AG20443 (cell line): ENCODE data around the gene CCDC148.
A peak's percentile ranks its signal among the peaks of the same experiment; 100 is the strongest.
"Not testable (repeated sequence)": the region's sequence is repeated elsewhere in the genome, so short reads cannot be mapped to it uniquely, and the experiment has no call there.

Experiments
- DNase-seq: peaks from one replicate; pipeline ENCODE4 v3.0.0; 2012; ENCODE audit warnings: low spot score, mixed read lengths

CCDC148 gene

DNA sequence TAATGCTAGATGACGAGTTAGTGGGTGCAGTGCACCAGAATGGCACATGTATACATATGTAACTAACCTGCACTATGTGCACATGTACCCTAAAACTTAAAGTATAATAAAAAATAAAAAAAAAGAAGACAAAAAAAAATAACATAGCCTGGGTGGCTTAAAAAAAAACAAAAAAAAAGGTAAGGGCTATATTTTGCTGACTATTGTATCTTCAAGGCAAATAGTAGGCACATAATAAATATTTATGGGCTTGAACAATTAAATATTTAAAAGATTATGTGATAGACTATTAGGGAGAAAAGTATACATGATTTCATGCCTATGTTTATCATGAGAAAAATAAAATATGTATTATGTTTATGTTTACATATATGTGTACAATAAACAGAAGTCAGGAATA is 99.4 kb downstream of the CCDC148 start:
- no peak for DNase-seq

DNA sequence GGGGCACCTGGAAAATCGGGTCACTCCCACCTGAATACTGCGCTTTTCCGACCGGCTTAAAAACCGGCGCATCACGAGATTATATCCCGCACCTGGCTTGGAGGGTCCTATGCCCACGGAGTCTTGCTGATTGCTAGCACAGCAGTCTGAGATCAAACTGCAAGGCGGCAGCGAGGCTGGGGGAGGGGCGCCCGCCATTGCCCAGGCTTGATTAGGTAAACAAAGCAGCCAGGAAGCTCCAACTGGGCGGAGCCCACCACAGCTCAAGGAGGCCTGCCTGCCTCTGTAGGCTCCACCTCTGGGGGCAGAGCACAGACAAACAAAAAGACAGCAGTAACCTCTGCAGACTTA is 105.1 kb downstream of the CCDC148 start:
- DNase-seq = not testable (repeated sequence)

DNA sequence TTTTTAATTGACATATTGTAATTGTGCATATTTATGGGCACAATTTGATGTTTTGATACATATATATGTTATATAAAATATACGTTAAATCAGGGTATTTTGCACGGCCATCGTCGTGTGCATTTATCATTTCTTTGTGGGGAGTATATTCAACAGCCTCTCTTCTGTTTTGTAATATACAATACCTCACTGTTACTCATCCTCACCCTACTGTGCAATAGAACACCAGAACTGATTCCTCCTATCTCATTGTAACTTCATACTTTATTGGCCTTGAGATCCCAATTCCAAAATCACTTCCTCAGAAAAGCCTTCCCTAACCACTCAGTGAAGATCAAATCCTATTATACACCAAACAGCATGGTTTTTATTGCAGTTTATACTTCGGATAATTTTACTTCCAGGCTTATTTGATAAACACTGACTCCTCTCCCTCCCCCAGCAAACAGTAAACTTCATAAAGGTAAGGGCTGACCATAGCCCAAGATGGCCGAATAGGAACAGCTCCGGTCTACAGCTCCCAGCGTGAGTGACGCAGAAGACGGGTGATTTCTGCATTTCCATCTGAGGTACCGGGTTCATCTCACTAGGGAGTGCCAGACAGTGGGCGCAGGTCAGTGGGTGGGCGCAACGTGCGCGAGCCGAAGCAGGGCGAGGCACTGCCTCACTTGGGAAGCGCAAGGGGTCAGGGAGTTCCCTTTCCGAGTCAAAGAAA is 105.6 kb downstream of the CCDC148 start:
- DNase-seq = not testable (repeated sequence)

DNA sequence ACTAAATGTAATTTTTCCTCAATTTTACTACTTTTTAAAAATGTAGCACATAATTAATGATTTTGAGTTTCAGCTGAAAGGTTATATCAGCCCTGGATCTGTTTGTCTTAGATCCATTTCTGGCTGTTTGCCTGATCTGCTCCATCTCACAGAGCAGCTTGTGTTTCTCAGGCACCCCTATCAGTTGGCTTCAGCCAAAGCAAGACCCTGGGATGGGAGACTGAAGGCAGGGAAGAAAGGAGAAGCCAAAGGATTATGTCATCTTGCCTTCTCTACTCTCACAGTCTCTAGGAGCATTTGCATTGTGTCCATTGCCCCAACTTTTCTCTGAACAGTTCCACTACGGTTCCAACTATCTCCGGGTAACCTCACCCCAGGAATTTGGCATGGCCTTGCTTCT is 110.5 kb downstream of the CCDC148 start:
- DNase-seq = no peak

DNA sequence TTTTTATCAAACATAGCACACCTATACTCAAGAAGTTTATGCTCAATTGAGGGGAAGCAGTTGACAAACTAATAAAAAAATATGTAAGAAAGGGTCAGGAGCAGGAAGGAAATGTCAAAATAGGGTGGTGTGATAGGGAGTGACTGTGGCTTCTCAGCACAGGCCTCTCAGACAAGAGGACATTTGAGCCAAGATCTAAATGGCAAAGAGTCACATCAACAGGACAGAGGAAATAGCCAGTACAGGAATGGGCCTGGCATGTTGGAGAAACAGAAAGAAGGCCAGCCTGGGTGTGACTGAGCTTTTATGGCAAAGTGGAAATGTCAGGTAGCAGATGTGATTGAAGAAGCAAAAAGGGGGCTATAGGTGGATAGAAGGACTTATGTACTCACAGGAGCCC is 117.0 kb downstream of the CCDC148 start:
- DNase-seq = no peak

- DNase-seq = no peak
Observed at GRCh38 chr2:158337018-158337417, 119.5 kb downstream of the CCDC148 start.

DNA sequence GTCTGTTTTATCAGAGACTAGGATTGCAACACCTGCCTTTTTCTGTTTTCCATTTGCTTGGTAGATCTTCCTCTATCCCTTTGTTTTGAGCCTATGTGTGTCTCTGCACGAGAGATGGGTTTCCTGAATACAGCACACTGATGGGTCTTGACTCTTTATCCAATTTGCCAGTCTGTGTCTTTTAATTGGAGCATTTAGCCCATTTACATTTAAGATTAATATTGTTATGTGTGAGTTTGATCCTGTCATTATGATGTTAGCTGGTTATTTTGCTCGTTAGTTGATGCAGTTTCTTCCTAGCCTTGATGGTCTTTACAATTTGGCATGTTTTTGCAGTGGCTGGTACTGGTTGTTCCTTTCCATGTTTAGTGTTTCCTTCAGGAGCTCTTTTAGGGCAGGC is 124.8 kb downstream of the CCDC148 start:
- not testable (repeated sequence) for DNase-seq

- no peak for DNase-seq
Observed at GRCh38 chr2:158325782-158326340, 130.7 kb downstream of the CCDC148 start.

DNA sequence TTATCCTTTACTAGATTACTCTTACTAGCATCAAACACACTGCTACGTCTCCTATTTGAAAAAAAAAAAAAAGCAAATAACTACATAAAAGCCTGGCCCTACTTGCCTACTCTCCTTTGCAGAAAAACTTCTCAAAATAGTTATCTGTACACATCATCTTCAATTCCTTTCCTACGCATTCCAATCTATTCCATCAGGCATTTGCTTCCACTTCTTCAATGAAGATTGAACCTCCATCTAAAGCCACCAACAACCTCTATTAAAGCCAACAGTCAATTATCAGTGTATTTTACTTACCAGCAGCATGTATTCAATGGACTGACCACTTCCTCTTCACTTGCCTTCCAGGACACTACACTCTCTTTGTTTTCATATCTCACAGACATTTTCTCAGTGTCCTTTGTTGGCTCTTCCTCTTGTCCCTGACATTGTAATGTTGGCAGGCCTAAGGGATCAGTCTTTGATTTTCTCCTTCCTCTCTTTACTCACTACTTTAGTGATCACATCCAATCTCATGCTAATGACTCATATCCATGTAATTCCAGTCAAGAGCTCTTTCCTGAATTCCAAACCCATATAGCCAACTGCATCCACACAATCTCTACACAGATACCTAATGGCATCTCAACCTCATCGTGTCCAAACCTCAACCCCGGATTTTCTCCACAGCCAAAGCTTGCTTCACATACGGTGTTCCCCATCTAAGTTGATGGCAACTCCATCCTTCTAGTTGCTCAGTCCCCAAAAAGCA is 131.3 kb downstream of the CCDC148 start:
- DNase-seq = peak; percentile 44

DNA sequence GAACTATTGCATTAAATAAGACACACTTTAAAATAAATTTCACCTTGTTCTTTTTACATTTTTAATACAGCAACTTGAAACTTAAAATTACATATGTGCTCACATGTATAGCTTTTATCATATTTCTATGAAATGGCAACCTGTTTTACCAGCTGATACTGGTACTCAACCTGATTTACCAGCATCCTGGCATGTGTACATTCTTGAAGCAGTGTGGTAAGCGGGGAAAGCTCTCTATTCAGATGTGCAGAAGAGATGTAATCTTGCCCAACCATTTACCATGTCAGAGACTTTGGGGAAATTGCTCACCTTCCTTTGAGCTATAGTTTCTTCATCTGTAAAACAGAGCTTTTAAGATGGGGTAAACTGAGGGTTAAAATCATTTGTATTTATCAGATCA is 133.2 kb downstream of the CCDC148 start:
- DNase-seq = no peak

DNA sequence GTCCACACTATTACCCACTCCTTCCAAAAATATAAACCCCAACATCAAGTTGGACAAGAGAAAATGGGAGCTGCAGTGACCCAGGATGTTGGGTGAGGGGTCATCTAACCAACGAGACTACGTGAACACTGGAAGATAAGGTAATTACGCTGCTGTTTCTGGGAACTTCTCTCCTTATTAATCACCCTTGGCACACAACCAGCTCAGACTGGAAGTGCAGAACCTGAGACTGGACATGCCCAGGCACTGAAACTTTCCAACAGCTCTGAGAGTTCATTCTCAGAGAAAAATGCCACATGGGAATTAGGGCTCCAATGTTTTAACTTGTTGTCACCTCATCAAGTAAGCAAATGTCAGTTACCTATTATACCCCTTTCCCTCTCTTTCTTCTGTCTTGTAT is 135.3 kb downstream of the CCDC148 start:
- DNase-seq = no peak

DNA sequence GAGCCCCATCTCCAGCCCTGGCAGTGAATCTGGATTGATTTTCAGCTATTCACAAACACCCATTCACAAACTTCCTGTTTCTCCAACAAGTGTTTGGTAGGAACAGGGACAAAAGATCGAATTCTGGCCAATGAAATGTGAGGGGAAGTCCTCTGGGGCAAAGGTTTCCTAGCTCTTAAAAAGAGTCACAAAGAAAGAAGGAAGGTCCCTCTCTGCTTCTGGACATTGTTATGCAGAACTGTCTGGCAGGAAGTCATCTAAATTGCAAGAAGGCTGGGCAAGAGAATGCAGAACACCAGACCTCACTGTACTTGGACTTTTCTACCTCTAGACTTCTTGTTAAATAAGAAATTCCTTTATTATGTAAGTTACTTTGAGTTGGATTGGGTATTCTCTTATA is 137.3 kb downstream of the CCDC148 start:
- DNase-seq = no peak

DNA sequence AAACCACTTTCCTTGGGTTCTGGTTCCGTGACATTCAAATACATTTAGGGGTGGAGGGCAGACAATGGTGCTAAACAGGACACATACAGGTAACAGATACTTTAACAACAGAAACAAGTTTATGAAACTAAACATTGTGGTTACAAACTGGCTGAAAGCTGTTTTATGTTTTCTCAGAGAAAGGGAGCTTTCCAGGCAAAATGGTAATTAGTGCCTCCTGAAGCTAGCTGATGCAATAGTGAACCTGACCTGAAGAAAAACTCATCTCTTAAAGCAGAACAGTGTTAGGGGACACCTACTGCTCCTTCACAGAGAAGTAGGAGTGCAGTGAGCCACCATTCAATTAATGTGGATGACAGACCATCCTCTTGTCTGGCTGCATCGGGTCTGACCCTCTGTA is 138.9 kb downstream of the CCDC148 start:
- no peak for DNase-seq

- no peak for DNase-seq
Observed at GRCh38 chr2:158315803-158316414, 140.6 kb downstream of the CCDC148 start.

GRCh38 chr2:158315000-158315399 is 141.6 kb downstream of the CCDC148 start:
- no peak for DNase-seq

GRCh38 chr2:158313734-158314133 is 142.8 kb downstream of the CCDC148 start:
- no peak for DNase-seq

- no peak for DNase-seq
Observed at GRCh38 chr2:158312981-158313380, 143.6 kb downstream of the CCDC148 start.

DNA sequence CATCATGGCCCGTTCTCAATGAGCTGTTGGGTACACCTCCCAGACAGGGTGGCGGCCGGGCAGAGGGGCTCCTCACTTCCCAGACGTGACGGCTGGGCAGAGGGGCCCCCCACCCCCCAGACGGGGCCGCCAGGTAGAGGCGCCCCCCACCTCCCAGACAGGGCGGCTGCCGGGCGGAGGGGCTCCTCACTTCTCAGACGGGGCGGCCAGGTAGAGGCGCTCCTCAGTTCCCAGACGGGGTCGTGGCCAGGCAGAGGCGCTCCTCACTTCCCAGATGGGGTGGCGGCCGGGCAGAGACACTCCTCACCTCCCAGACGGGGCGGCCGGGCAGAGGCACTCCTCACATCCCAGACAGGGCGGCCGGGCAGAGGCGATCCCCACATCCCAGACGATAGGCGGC is 146.1 kb downstream of the CCDC148 start:
- not testable (repeated sequence) for DNase-seq

- DNase-seq = peak; percentile 21
Observed at GRCh38 chr2:158305501-158305900, 151.1 kb downstream of the CCDC148 start.

DNA sequence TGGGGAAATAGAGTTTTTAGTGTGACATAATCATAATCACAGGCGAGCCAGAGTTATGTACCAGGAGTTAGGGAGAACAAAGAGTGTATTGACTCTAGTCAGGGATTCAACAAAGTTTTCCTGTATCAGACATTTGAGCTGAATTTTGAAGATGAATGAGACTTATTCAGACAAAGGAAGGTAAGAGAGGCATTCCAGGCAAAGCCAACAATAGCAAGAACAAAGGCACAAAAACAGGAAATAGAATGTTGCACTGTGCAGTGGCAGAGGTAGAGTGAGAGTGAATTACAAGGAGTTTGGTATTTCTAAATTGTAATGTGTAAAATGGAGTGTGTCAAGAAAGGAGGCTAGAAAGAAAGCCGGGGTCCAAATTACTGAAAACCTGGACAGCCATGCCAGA is 156.2 kb downstream of the CCDC148 start:
- DNase-seq = no peak

DNA sequence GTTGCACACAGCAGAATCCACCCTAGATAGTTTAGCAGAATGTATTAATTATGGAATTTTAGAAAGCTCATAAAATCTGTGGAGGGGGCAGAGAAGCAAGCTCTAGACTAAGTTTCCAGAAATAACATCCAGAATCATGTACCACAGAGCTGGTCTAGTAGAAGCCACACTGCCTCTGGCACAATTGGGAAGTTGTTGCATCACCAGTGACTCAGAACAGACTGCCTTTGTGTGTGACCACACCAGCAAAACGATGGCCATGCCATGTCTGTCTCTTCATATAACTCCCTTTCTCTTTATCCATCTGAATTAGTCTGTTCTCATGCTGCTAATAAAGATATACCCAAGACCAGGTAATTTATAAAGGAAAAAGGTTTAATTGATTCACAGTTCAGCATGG is 158.9 kb downstream of the CCDC148 start:
- peak; percentile 69 for DNase-seq

GRCh38 chr2:158297120-158297519 is 159.4 kb downstream of the CCDC148 start:
- no peak for DNase-seq

DNA sequence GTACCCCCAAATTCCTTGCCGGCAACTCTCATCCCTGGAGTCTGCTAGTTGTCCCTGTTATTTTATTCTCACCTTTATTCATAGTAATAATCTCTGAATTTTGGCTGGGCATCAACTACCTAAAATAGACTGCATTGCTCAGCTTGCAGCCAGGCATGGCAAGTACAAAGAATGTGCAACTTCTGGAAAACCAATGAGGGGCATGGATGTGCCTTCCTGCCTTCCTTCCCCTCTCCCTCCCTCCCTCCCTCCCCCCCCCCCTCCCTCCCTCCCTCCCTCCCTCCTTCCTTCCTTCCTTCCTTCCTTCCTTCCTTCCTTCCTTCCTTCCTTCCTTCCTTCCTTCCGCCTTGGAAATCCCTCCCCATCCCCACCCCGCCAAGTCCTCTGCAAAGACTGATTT is 162.8 kb downstream of the CCDC148 start:
- no peak for DNase-seq
